ENCODE data around the gene TOM1L1.

The TOM1L1 gene

DNA sequence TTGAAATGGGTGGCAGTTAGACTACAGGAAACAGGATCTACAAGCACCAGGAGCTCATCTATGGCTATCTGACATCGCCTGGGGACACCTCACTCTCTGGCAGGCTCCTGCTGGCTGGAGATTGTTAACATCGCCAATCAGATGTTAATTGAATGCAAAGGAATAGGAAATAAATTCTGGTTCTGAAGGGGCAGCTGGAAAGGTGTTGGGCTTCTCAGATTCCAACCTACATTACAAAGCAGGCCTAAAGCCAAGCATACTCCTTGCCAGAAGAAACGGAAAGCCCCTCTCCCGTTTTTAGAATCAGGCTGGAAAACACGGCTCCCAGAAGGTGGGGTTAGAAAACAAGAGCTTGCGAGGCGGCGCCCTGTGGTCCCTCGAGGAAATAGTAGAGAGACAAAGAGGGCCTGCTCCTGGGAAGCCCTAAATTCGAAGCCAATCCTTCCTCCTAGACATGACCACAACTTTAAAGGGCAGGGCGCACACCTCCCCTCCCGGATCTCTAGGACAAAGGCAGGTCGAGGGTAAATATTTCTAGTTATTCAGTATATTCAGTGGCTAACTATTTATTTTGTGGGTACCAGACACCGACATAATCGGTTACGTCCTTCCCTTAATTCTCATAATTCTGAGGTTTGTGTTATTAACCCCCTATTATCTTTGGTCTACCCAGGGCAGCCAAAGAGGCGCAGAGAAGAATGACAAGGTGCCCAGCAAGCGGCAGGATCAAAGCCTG lies 763 bp upstream of the TOM1L1 start:
- peak; percentile 79 for DNase-seq

DNA sequence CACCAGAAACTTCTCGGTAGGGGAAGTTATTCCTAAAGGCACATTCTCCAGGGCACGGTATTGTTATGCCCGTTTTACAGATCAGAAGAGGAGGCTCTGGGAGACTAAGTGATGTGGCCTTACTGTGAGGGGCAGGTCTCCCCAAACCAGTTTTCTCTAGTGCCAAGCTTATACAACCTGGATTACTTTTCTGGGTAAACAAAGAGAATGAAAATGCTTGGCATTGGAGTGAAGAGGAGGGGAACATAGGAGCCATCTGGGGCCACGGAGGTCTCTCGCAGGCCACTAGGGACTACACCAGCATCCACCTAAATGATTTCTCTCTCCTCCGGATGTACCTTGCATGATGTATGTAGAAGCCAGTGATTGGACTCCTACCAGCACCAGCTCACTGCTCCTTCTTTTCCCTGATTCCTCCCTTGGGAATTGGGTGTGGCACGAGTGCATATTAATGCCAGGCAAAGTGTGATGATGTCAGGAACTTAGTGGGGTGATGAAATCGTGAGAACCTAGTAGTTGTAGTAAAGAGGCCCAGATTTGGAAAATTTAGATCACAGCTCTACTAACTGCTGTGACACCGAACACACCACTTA lies 674 bp downstream of the TOM1L1 start:
- no peak for DNase-seq

DNA sequence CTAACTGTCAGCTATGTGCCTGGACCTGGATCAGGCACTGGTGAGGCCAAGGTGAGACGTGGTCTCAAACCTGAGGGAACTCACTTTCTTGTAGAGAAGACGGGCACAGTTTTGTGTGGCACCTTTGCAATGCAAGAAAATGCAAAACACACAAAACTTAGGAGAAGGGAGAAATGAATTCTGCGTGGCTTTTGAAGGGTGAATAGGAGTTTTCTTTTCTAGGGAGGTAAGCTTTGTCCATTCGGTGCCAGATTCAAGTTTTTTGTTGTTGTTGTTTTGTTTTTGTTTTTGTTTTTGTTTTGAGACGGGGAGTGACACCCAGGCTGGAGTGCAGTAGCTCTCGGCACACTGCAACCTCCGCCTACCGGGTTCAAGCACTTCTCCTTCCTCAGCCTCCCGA lies 1.4 kb downstream of the TOM1L1 start:
- DNase-seq: no peak

DNA sequence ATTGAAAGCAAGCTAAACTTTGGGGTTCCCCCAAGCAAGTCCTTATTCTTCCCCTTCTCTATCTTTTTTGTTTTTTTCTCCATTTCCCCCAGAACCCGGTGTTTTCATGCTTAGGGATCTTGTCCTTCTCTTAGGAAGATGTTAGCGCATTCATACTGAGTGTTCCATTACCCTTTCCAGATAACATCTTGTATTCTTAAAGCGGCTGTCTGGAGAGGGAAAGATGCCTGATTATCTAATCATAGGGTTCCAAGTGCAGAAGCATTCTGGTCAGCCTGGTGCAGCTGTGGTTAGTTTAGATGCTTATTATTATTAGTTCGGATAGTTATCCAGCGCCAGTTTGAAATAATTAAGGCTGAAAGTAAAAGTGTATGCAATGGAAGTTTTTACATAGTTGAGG lies 2.0 kb downstream of the TOM1L1 start:
- DNase-seq: no peak

DNA sequence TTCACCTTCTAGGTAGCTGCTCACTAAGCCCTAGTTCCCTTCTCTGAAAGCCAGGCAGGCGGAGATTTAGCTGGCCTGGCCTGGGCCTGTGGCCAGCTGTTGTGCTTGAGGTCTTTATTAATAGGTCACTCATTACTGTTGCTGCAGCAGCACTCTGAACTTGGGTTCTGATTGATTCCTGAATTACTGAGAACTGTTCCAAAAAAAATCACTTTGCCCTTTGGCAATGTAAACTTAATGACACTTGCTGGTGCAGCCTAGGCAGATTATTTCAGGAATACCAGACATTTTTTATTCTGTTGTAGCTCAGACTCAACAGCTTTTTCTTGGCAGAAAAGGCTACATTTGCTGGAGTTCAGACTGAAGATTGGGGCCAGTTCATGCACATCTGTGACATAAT lies 2.7 kb downstream of the TOM1L1 start:
- DNase-seq: no peak

DNA sequence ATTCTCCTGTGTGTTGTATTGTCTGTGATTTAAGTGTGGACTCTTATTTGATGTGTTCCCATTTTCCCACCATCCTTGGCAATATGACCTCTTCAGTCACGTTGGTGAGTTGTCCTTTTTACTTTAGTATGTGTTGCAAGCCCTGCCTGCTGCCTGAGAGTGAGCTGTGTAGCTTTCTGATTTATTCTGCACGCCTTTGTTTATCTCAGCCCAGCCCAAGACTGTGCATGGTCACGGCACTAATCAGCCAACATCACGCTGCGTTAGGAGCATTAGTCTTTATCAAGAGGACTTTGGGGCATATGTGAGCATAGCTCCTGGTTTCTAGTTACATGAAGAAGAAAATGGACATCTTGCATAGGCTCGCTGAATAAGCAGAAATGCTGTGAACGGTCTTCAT lies 6.0 kb downstream of the TOM1L1 start:
- DNase-seq: no peak

DNA sequence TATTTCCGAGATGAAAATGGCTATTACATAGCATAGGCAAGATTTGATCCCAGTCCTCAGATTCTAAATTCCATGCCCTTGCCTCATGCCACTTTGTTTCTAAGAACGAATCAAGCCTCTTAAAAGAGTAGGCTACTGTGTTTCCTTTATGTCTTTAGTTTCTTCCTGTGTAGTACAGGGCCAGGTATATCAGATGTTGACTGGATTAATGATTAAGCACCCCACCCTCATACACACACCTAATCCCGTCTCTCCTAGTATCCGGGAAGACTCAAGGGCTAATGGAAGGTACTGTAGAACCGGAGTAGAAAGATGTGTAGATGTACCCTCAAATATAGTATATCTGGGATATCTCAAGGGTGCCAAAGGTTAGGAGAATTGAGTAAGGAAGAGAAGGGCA lies 6.7 kb downstream of the TOM1L1 start:
- no peak for DNase-seq

DNA sequence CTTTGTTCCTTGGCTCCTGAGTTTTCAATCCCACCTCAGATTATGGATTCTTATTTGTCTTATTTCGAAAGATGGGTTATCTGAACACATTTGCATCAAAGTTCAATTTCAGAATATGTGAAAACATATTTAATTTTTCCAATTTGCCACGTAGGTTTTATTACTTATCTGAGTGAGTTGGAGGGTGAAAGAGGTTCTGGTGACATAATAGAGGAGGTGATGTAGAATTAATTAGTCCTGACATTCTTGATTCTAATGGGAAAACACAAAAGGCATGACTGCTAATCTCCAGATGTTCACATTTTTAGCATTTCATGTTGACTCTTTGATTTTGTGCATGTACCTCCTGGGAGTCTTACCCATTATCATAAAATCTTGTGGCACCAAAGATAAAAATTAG lies 9.1 kb downstream of the TOM1L1 start:
- no peak for DNase-seq

DNA sequence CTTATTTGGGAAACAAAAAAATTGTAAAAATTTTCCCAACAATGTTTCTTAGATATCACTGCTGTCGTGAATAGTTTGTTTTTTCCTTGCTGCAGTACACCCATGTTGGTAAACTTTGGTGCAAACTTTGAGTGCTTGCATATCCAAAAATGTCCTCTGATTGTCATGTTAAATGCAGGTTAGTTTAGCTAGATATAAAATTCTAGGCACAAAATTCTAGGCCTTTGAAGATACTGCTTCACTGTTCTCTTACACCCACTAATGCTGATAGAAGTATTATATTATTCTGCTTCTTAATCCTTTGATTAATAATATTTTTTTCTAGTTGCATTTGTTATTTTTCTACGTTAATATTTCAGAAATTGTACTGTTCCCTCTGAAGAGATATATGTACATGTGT lies 16.1 kb downstream of the TOM1L1 start:
- no peak for DNase-seq

DNA sequence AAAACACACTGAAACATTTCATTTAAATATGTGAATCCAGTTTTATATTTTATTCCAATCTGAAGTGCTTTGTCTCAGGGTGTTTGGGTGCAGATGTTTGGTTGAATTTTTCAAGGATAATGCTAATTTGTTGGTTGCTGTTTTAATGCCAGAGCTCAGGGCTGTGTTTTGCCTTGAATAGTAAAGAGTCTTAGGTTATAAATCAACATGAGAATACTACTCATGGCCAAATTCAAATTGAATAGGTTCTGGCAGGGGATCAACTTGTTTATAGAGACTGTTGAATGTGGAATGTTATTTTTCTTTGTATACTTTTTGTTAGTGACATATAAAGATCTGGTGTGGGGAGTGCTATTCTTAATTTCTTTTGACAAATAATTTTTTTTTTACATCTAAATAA lies 18.8 kb downstream of the TOM1L1 start:
- no peak for DNase-seq

DNA sequence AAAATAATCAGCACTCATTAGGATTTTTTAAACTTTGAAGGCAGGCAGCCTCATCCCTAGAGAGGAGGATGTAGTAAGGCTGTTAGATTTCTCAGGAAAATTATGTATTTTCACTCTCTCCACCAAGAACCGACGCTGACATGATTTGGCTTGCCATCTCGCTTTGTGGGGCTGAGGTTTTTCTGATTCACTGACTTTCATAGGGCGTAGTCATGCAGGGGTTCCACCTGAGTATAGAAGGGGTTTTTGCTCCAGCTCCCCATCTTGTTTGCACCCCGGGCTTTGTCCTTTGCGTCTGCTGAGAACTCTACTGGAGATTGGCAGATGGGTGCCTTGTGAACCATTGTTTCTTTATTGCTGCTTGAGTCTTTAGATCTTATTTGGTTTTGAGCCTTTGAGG lies 20.2 kb downstream of the TOM1L1 start:
- no peak for DNase-seq

DNA sequence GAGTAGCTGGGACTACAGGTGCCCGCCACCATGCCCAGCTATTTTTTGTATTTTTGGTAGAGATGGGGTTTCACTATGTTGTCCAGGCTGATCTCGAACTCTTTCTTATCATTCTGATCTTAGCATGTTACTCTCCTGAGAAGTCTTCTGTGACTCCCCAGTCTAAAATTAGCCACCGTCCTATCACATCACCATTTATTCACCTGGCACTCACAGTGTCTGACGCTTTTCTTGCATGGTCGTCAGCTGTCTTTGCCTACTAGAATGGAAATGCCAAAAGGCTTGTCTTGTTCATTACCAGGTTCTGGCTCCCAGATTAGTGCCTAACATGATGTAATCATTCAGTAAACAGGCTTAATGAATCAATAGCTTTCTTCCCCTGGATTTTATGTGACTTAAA lies 23.8 kb downstream of the TOM1L1 start:
- no peak for DNase-seq

DNA sequence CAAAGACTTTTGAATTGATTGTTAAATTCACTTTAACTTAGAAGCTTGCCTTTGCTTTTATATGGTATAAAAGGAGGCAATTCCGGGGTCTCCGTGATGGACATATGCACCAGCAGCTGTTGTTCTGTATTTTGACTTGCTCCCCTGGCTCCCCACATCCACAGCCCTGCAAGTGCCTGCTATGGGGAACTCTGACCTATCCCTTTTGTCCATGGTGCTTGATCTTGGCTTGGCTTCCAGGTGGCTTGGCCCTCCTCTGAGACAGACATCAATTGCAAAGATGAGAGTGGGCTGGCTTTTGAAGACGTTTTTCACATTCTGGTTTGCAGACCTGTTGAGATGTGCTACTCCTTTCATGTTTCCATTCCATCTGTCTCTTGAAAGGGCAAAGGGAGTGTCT lies 26.9 kb downstream of the TOM1L1 start:
- no peak for DNase-seq

DNA sequence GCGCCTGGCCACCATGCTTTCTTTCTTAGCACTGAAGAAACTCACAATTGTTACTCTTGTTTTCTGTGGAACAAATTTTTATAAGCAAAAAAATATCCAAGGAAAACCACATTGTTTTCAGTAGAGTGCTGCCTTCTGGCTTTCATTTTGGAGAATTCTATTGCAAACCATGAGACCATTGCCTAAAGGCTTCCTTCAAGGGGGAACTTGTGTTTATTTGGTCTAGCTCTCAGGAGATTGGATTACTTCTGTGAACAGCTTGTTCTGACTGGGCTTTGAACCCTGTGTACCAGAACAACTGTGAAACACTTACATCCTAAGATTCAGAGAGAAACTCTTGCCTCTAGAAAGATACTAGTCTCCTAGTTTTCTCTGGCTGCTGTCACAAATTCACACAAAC lies 32.1 kb downstream of the TOM1L1 start:
- DNase-seq: no peak

DNA sequence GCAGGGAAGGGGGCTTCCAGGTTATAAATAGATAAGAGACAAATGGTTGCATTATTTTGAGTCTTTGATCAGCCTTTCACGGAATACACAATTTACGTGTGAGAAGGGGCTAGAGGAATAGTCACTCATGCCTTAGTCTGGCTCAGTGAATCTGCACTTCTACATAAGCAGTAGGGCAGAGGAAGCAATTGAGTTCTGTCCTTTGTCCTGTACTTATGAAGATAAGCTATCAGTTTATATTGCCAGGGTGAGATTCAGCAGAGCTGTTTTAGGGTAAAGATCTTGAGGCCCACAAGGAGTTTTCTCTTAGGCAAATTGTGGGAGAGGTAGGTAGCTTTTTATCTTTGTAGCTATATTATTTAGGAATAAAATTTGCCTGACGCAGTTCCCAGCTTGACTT lies 33.3 kb downstream of the TOM1L1 start:
- no peak for DNase-seq

DNA sequence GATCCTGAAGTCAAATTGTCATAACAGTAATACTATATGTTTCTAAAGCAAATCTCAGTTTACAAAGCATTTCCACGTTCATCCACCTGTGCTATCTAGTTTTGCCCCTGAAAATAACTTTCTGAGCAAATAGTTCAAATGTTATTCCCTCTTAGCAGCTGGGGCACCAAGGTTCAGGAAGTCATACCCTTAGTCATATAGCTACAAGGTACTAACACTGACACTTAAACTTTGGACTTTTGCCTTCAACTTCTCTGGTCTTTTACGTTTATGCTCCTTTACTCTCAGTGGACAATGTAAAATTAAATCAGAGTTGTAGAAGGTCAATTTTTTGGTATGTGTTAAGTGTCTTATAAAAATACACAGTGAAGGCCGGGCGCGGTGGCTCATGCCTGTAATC lies 34.8 kb downstream of the TOM1L1 start:
- no peak for DNase-seq

DNA sequence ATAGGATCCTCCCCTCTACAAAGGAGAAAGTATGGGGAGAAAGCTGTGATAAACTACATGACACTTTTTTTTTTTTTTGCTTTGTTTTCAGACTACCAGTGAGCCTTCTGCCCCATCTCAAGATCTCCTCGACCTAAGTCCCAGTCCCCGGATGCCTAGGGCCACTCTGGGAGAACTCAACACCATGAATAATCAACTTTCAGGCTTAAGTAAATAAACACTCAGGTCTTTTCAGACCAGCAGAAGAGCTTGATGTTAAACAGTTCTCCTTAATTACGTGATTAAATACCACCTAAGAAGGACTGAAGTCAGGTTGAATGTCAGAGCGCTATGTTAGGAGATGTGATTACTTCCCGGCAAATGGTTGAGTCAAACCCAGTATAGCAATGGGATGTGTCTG lies 36.4 kb downstream of the TOM1L1 start:
- DNase-seq: no peak

DNA sequence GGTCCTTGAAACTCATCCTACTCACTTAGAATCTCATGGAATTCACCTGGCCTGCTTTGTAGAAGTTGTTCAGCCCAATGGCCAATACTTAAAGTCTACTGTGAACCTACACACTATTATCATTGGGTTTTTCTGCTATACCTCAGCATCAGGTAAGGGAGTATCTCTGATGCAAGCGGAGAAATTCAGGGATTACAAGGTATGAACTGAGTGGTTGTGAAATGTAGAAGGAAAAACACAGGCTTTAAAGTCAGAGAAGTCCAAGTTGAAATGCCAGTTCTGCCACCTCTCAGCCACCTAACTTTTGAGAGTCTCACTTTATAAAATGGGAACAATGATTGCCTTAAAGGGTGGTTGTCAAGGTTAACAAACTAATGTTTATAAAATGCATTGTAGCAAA lies 36.8 kb downstream of the TOM1L1 start:
- DNase-seq: no peak

DNA sequence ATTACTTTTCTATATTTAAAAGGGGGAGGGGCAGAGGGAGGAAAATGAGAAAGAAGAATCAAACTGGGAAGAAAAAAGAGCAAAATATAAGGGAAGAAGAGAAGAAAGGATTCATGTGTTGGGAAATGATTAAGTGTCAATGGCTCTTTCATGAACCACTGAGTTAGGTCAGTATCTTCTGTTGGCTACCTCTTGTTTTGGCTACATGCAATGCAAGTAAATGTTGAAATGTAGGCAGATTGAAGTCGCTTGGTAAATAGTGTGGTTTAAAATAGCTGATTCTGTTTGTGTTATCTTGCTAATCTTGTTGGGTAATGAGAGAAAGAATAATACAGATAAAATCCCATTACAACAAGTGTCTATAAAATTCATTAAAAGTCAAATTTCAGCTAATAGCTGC lies 40.6 kb downstream of the TOM1L1 start:
- DNase-seq: no peak

DNA sequence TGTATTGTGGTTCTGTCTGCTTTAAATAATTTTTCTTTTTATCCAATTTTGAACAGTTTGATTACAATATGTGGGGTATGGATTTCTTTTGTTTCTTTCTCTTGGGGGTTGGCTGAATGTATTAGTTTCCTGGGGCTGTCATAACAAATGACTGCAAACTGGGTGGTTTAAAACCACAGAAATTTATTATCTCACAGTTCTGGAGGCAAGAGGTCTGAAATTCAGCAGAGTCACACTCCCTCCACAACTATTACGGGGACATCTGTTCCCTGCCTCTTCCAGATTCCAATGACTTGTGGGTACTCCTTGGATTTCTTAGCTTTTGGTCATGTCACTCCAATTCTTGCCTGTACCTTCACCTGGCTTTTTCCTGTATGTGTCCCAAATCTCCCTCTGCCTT lies 44.1 kb downstream of the TOM1L1 start:
- DNase-seq: no peak

DNA sequence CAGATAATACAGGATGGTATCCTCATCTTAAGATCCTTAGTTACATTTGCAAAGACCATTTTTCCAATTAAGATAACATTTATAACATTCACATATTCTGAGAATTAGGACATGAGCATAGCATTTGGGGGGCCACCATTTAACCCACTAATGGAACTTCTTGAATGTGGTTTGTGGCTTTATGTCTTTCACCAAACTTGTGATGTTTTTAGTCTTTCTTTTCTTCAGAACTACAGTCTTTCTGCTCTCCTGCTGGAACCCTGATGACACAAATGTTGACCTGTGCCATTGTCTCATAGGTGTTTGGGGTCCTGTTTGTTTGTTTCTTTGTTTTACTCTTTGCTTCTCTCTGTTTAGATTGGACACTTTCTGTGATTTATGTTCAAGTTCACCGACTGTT lies 44.6 kb downstream of the TOM1L1 start:
- DNase-seq: no peak

DNA sequence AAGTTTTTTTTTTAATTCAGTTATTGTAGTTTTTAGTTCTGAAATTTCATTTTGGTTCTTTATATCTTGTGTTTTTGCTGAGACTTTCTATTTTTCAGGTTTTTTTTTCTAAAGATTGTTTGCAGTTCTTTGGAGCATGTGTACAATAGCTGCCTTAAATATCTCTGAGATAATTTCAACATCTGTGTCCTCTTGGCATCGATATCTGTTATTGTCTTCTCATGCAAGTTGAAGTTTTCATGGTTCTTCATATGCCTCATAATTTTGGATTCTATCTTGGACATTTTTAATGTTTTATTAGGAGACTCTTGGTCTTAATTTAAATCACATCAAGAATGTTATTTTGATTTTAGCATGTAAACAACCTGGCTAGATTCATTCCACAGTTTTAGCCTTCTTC lies 45.0 kb downstream of the TOM1L1 start:
- DNase-seq: no peak

DNA sequence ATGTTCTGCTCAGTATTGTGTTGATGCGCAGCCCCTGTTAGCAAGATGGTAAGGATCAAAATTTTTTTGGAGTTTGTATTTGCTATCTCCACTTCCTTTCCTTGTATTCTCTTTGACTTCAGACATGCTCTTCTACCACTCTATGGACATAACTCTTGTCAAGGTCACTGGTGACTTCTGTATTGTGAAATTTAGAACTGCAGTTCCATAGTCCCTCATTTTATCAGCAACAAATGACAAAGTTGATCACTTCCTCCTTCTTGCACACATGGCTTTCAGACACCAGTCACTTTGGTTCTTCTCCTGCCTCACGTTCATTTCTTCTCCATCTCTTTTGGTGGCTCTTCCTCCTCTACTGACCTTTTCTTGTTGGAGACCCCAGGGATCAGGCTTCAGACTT lies 46.7 kb downstream of the TOM1L1 start:
- no peak for DNase-seq

DNA sequence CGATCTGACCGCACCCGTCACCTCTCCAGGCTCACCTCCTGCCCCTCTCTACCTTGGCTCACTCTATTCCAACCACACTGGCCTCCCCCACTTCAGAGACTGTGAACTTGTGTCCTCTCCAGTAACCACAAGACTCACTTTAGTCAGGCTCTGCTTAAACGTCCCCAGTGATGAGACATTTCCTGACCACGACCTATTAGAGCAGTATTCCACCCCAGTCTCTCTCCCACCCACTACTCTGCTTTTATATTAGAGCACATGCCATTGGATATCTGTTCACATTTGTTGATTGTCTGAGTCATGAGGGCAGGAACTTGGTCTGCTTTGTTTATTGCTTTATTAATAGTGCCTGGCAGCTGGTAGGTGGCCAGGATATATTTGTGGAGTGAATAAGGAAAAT lies 47.7 kb downstream of the TOM1L1 start:
- peak; percentile 87 for DNase-seq

DNA sequence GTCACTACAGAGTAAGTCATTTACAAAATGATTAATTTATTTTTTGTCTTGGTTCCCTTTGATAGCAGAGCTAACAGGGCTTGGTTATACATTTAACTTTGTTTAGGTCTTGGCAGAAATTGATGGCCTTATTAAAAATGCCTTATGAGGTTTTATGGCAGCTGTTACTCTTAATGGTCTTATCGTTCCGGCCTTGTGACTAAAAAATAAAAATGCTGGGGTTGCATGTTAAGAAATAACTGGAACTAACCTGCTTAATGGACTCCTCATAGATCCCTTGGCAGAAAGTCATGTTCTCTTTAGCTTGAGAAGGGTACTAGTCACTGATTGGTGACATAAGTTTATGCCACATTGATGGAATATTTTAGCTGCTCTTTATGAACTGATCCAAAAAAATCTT lies 49.5 kb downstream of the TOM1L1 start:
- no peak for DNase-seq

Data from islet precursor cell (in vitro differentiated cells).